HL-60 (cell line): ENCODE measurements around the gene SF3A2.

Experiments used
- GABPA ChIP-seq: IDR thresholded peaks from 2 replicates; pipeline ENCODE4 v1.6.1; 2012; ENCODE audit warnings: low read depth
- POLR2AphosphoS5 ChIP-seq: IDR thresholded peaks from 2 replicates; pipeline ENCODE4 v1.6.1; 2012; ENCODE audit warnings: low read depth
- TF ChIP-seq, protein P1 (sequence below): IDR thresholded peaks from one replicate; pipeline ENCODE4 v1.5.1; 2011; ENCODE audit warnings: low read length, control low read depth, inconsistent platforms; ENCODE audit not compliant: insufficient read depth
- TF ChIP-seq, protein P2 (sequence below): IDR thresholded peaks from 2 replicates; pipeline ENCODE4 v1.6.1; 2012; ENCODE audit warnings: low read depth; ENCODE audit not compliant: insufficient replicate concordance

DNA sequence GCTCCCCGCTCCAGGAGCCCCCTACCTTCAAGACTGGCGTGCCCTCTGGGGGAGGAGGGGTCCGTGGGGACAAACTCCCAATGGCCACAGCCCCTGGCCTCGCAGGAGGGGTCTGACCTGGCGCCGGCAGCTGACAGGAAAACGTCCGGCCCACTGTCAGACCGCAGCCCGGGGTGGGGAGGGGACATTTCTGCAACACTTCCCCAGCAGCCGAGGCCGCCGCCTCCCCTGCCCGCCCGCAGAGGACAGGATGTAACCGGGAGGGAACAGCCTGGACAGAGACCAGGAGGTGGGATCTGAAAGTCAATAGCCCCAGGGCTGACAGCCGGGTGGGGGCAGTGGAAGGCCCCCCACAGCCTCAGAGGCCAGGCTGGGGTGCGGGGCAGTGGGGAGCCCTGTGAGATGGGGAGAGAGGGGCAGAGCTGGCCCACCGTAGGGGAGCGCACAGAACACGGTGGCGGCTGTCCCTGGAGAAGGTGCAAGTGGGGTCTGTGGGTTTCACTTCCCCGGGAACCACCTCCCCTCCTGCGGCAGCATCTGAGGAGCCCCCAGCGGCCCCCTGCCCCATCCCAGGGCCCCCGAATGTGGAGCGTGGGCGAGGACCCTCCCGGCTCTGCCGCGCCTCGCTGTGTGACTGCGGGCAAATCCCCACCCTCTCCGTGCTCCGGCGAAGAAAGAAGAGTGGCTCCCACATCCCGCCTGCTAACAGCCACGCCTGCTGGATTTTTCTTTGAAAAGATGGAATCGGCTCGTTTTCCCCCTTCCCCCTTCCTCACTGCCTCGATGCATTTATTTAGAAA, 45.6 kb downstream of the SF3A2 start, which contains the start of gene PEAK3:
- TF ChIP-seq, protein P1, sequence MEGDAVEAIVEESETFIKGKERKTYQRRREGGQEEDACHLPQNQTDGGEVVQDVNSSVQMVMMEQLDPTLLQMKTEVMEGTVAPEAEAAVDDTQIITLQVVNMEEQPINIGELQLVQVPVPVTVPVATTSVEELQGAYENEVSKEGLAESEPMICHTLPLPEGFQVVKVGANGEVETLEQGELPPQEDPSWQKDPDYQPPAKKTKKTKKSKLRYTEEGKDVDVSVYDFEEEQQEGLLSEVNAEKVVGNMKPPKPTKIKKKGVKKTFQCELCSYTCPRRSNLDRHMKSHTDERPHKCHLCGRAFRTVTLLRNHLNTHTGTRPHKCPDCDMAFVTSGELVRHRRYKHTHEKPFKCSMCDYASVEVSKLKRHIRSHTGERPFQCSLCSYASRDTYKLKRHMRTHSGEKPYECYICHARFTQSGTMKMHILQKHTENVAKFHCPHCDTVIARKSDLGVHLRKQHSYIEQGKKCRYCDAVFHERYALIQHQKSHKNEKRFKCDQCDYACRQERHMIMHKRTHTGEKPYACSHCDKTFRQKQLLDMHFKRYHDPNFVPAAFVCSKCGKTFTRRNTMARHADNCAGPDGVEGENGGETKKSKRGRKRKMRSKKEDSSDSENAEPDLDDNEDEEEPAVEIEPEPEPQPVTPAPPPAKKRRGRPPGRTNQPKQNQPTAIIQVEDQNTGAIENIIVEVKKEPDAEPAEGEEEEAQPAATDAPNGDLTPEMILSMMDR = no peak
- TF ChIP-seq POLR2AphosphoS5 (peak; percentile 63; the same call in 1 of the 2 replicates), GABPA (0 out of 2 replicates have a peak, but pooled peaks have one; percentile 7)
- TF ChIP-seq, protein P2, sequence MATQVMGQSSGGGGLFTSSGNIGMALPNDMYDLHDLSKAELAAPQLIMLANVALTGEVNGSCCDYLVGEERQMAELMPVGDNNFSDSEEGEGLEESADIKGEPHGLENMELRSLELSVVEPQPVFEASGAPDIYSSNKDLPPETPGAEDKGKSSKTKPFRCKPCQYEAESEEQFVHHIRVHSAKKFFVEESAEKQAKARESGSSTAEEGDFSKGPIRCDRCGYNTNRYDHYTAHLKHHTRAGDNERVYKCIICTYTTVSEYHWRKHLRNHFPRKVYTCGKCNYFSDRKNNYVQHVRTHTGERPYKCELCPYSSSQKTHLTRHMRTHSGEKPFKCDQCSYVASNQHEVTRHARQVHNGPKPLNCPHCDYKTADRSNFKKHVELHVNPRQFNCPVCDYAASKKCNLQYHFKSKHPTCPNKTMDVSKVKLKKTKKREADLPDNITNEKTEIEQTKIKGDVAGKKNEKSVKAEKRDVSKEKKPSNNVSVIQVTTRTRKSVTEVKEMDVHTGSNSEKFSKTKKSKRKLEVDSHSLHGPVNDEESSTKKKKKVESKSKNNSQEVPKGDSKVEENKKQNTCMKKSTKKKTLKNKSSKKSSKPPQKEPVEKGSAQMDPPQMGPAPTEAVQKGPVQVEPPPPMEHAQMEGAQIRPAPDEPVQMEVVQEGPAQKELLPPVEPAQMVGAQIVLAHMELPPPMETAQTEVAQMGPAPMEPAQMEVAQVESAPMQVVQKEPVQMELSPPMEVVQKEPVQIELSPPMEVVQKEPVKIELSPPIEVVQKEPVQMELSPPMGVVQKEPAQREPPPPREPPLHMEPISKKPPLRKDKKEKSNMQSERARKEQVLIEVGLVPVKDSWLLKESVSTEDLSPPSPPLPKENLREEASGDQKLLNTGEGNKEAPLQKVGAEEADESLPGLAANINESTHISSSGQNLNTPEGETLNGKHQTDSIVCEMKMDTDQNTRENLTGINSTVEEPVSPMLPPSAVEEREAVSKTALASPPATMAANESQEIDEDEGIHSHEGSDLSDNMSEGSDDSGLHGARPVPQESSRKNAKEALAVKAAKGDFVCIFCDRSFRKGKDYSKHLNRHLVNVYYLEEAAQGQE = no peak
